HTR-8/SVneo (cell line): ENCODE data around the gene NECAB3.

Experiments used
- DNase-seq: peaks from one replicate; pipeline ENCODE4 v3.0.0; 2011; ENCODE audit warnings: low spot score, mixed read lengths; ENCODE audit not compliant: insufficient read length
- FAIRE-seq: peaks from 2 replicates; lab custom pipeline; 2011; peaks lifted over from hg19 to GRCh38; lab: Jason Lieb, UNC

The NECAB3 gene

GRCh38 chr20:33627577-33628216 lies 46.5 kb downstream of the NECAB3 start:
- no peak for FAIRE-seq

GRCh38 chr20:33626190-33626589 lies 48.0 kb downstream of the NECAB3 start:
- DNase-seq, result no peak
- FAIRE-seq, result no peak

More at GRCh38 chr20:33627577-33628216, 46.5 kb downstream of the NECAB3 start:
- no peak for DNase-seq

GRCh38 chr20:33624399-33624798 lies 49.8 kb downstream of the NECAB3 start:
- DNase-seq (no peak), FAIRE-seq (no peak)

GRCh38 chr20:33622705-33623365 lies 51.4 kb downstream of the NECAB3 start:
- no peak for DNase-seq
- no peak for FAIRE-seq

- no peak for FAIRE-seq
- DNase-seq, result no peak
These were observed 52.4 kb downstream of the NECAB3 start for GRCh38 chr20:33621717-33622400.

GRCh38 chr20:33612001-33612400 lies 62.2 kb downstream of the NECAB3 start:
- DNase-seq (no peak), FAIRE-seq (no peak)

- FAIRE-seq (no peak), DNase-seq (no peak)
These were observed 63.1 kb downstream of the NECAB3 start for GRCh38 chr20:33611106-33611505.

- DNase-seq (no peak), FAIRE-seq (no peak)
These were observed 64.7 kb downstream of the NECAB3 start for GRCh38 chr20:33609504-33609903.
